PC-9 (cell line): ENCODE data around the gene NCOA5. TPM values are rescaled to one million over a fixed set of nuclear protein-coding genes. Genes with fewer than 3 reads are reported as not detected.

Source experiments
- BruUV-seq: library from RNA; stranded (reverse); fragments of 400-500 nt; replicated peaks from 2 replicates; lab custom pipeline; 2021; lab: Mats Ljungman, UMichigan
- CTCF ChIA-PET: fragments of 300-600 bp; sonication (Branson Sonifier 250); formaldehyde crosslinking; loops from one replicate; lab custom pipeline; 2022; ENCODE audit warnings: antibody characterized with exemption; lab: Charles Lee
- POLR2A ChIA-PET: fragments of 300-600 bp; sonication (Branson Sonifier 250); formaldehyde crosslinking; loops from one replicate; lab custom pipeline; 2022; ENCODE audit warnings: antibody characterized with exemption; ENCODE audit not compliant: unreplicated experiment; lab: Charles Lee
- DNase-seq, 2 experiments: peaks; one replicate each; pipeline versions ENCODE4 v3.0.0 to v3.0.0-alpha.2; 2015 to 2022; ENCODE audit warnings: mixed read lengths in 1 of 2
- H2AFZ ChIP-seq: fragments of 200-600 bp; sonication (generic); 2 replicates; pipeline ENCODE4 v1.8.1; 2017; ENCODE audit warnings: antibody characterized with exemption
- H3F3A ChIP-seq: fragments of 200-600 bp; sonication (generic); 2 replicates; pipeline ENCODE4 v1.8.1; 2017; ENCODE audit warnings: antibody characterized with exemption, mild to moderate bottlenecking, low read depth; ENCODE audit not compliant: insufficient read depth
- H3K27ac ChIP-seq: fragments of 200-600 bp; sonication (generic); 2 replicates; pipeline ENCODE4 v1.6.1; 2016; ENCODE audit warnings: mixed run types
- H3K27me3 ChIP-seq: fragments of 200-600 bp; sonication (generic); 2 replicates; pipeline ENCODE4 v1.6.1; 2016; ENCODE audit warnings: low read depth, mixed run types; ENCODE audit not compliant: insufficient read depth
- H3K36me3 ChIP-seq: fragments of 200-600 bp; sonication (generic); 2 replicates; pipeline ENCODE4 v1.6.1; 2016; ENCODE audit warnings: low read depth, mixed run types
- H3K4me1 ChIP-seq: fragments of 200-600 bp; sonication (generic); replicated peaks from 2 replicates; pipeline ENCODE4 v1.6.1; 2016; ENCODE audit warnings: mixed run types; ENCODE audit not compliant: insufficient read depth
- H3K4me2 ChIP-seq: fragments of 200-600 bp; sonication (generic); 2 replicates; pipeline ENCODE4 v1.6.1; 2017; ENCODE audit warnings: mixed run types
- H3K4me3 ChIP-seq: fragments of 200-600 bp; sonication (generic); 2 replicates; pipeline ENCODE4 v1.6.1; 2016; ENCODE audit warnings: mixed run types
- H3K79me2 ChIP-seq: fragments of 200-600 bp; sonication (generic); 2 replicates; pipeline ENCODE4 v1.6.1; 2017; ENCODE audit warnings: low read depth, mixed run types
- H3K9me2 ChIP-seq: fragments of 200-600 bp; sonication (generic); 2 replicates; pipeline ENCODE4 v1.8.1; 2017; ENCODE audit warnings: mild to moderate bottlenecking; ENCODE audit not compliant: insufficient read depth
- H3K9me3 ChIP-seq: fragments of 200-600 bp; sonication (generic); 2 replicates; pipeline ENCODE4 v1.8.1; 2016; ENCODE audit warnings: low read depth; ENCODE audit not compliant: insufficient read depth
- H4K20me1 ChIP-seq: fragments of 200-600 bp; sonication (generic); 2 replicates; pipeline ENCODE4 v1.8.1; 2017; ENCODE audit not compliant: insufficient read depth
- CTCF ChIP-seq: fragments of 200-600 bp; sonication (generic); conservative IDR thresholded peaks from 2 replicates; pipeline ENCODE4 v1.6.1; 2017; ENCODE audit warnings: mixed run types, antibody characterized with exemption, mild to moderate bottlenecking, moderate library complexity
- EZH2 ChIP-seq: fragments of 200-600 bp; sonication (generic); IDR thresholded peaks from 2 replicates; pipeline ENCODE4 v1.8.0; 2017; ENCODE audit warnings: antibody characterized with exemption, low read depth
- intact Hi-C: fragments of 100-400 bp; cut with micrococcal nuclease; formaldehyde crosslinking; loops from one replicate; pipeline ENCODE4 v1.10.0; 2022; ENCODE audit not compliant: unreplicated experiment
- total RNA-seq: library from RNA; stranded (reverse); gene quantifications from 2 replicates; pipeline ENCODE4 v1.2.3, GENCODE V29; 2021

NCOA5 gene
- total RNA-seq, 1 experiment from 2014 or later: 28.1 TPM

- no peaks in the 10 kb centered on the region for H3K36me3 ChIP-seq
- DNase-seq: no peak
- no peaks in the 10 kb centered on the region for H3K9me3 ChIP-seq
- ChIA-PET CTCF (no interaction called here), POLR2A (no interaction called here)
- intact Hi-C loops: loop anchor here (5.0 kb wide), 2 partner anchors 177 to 197 kb away; partner anchors contain the start of gene CDH22
- no peak overlapping the region for H3K4me3 ChIP-seq
- no TSS peak for BruUV-seq
- no peaks in the 10 kb centered on the region for H3F3A ChIP-seq
- H2AFZ ChIP-seq: no peak overlapping the region
- no peak overlapping the region for H3K4me2 ChIP-seq
- H4K20me1 ChIP-seq: no peaks in the 10 kb centered on the region
- H3K4me1 ChIP-seq: peaks cover 10% of the 10 kb centered on the region
- H3K27ac ChIP-seq: no peak overlapping the region
- H3K9me2 ChIP-seq: no peaks in the 10 kb centered on the region
- peaks cover 63% of the 10 kb centered on the region for H3K27me3 ChIP-seq
- TF ChIP-seq EZH2 (no peak), CTCF (no peak)
- H3K79me2 ChIP-seq: no peaks in the 10 kb centered on the region
These were observed 40.3 kb upstream of the NCOA5 start for GRCh38 chr20:46129955-46130481.

- Histone ChIP-seq H3K79me2 (no peaks in the 10 kb centered on the region), H3F3A (no peaks in the 10 kb centered on the region), H3K4me3 (no peak overlapping the region), H3K4me1 (peaks cover 10% of the 10 kb centered on the region), H3K9me2 (no peaks in the 10 kb centered on the region), H3K27ac (no peak overlapping the region), H2AFZ (no peak overlapping the region), H3K27me3 (peaks cover 53% of the 10 kb centered on the region), H4K20me1 (no peaks in the 10 kb centered on the region), H3K9me3 (no peaks in the 10 kb centered on the region), H3K4me2 (no peak overlapping the region), H3K36me3 (no peaks in the 10 kb centered on the region)
- DNase-seq: no peak
- no TSS peak for BruUV-seq
- ChIA-PET POLR2A (no interaction called here), CTCF (no interaction called here)
- intact Hi-C loops: no loop called here
- peak; percentile 67 for TF ChIP-seq CTCF
- no peak for TF ChIP-seq EZH2
These were observed 38.8 kb upstream of the NCOA5 start for GRCh38 chr20:46128310-46129151.

GRCh38 chr20:46127396-46128010, 37.7 kb upstream of the NCOA5 start:
- Histone ChIP-seq H3K4me3 (no peak overlapping the region), H3F3A (no peaks in the 10 kb centered on the region), H3K79me2 (no peaks in the 10 kb centered on the region), H3K4me2 (no peak overlapping the region), H2AFZ (no peak overlapping the region), H3K36me3 (no peaks in the 10 kb centered on the region), H3K9me3 (no peaks in the 10 kb centered on the region), H4K20me1 (no peaks in the 10 kb centered on the region), H3K4me1 (peaks cover 10% of the 10 kb centered on the region), H3K9me2 (no peaks in the 10 kb centered on the region), H3K27ac (no peak overlapping the region), H3K27me3 (peaks cover 45% of the 10 kb centered on the region)
- intact Hi-C loops: no loop called here
- no TSS peak for BruUV-seq
- DNase-seq: no peak
- CTCF ChIA-PET: no interaction called here
- POLR2A ChIA-PET: no interaction called here
- no peak for TF ChIP-seq CTCF
- TF ChIP-seq EZH2: no peak
